ENCODE measurements around the gene DCAKD. TPM values are rescaled to one million over a fixed set of nuclear protein-coding genes. Genes with fewer than 3 reads are reported as not detected.

Gene DCAKD
- total and polyA plus RNA-seq, 2 of the 8 experiments (the other 6 are each of a cell fraction or from before 2014, with no cell fraction given): 35.6 to 52.9 TPM

DNA sequence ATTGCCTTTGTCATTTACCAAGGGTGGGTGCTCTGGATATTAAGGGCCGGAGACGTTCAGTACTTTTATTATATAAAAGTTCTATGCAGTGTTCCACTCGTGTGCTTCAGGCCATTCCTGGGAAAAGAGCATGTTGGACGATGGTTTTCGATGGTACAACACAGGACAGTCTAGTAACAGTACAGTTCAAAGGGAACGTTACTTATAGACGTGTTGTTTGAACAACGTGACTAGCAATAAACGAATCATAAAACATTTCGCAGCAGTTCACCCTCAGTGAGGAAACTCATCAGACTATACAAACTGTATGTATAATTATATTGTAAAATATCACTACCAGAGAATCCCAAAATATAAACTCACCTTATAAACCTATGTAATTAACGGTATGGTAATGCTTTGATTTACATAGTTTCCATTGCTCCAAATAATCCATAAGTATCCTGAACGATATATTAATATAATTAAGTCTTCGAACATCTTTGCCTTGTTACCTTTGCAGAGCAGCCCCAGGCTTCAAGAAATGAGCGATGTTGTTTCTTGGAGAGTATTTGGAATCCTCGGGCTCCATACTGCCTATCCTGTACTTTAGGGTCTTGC lies 10.3 kb upstream of the DCAKD start:
- peaks cover 0 to 1% of the 10 kb centered on the region in 2 experiments for H4K20me1 ChIP-seq (replicated peaks in 1 of 2; ENCODE audit: control insufficient read depth in 1 of 2, insufficient read depth in 2 of 2, low read length in 2 of 2)
- peaks cover 5% of the 10 kb centered on the region; the same call in 1 of the 2 replicates for H3K23me2 ChIP-seq (ENCODE audit: low read depth, low read length)
- peak overlapping the region; percentile 98 for H3K27ac ChIP-seq (ENCODE audit: low read depth, low read length)
- FAIRE-seq: no peak
- H3K56ac ChIP-seq (replicated peaks; ENCODE audit: insufficient read length, low read depth, low read length): no peak overlapping the region
- 18% methylated on average over 15 of the region's 15 CpGs; no CpG with 5 or more reads in 1 of the 2 experiments for WGBS, 2 experiments (ENCODE audit: extremely low coverage in 1 of 2, insufficient coverage in 1 of 2, insufficient read length in 1 of 2, insufficient replicate concordance in 2 of 2, low coverage in 1 of 2, low lambda C conversion rate in 2 of 2, missing lambda C conversion rate in 1 of 2)
- no peak overlapping the region for H3K23ac ChIP-seq (ENCODE audit: insufficient read length)
- peaks cover 12 to 50% of the 10 kb centered on the region in 2 experiments for H3K79me2 ChIP-seq (ENCODE audit: control insufficient read depth in 1 of 2, insufficient read depth in 2 of 2, low read length in 2 of 2)
- H2BK15ac ChIP-seq (ENCODE audit: low read length): no peak overlapping the region
- H2AFZ ChIP-seq (ENCODE audit: low read length): peak overlapping the region; percentile 76; the same call in 1 of the 2 replicates
- ChIA-PET CTCF (ENCODE audit: partially characterized antibody) (interaction anchor here (0.8 to 1.1 kb wide), 2 partner anchors 21 to 35 kb away, joined by 3 read pairs; no protein-coding TSS in a partner anchor), POLR2A (ENCODE audit: partially characterized antibody) (interaction anchor here (0.6 to 4.7 kb wide), 15 partner anchors 8 to 284 kb away, joined by 3 to 51 read pairs (median 6); partner anchors contain the start of genes DCAKD, HEXIM1 and HEXIM2)
- no peaks in the 10 kb centered on the region for H3K9me3 ChIP-seq (ENCODE audit: insufficient read depth in 2 of 2, low read depth in 1 of 2, low read length in 1 of 2)
- H2BK120ac ChIP-seq (replicated peaks; ENCODE audit: low read depth, low read length): peak overlapping the region; percentile 95
- no peak overlapping the region for H4K8ac ChIP-seq (ENCODE audit: extremely low read depth, insufficient read depth, low read length)
- no peak for DNase-seq (ENCODE audit: low read depth in 1 of 2, low spot score in 2 of 2)
- H3K4me2 ChIP-seq (ENCODE audit: insufficient read depth in 1 of 2, low read depth in 2 of 2, low read length in 2 of 2): peak overlapping the region; percentile 83 to 93
- H3K79me1 ChIP-seq (ENCODE audit: low read depth, low read length): peaks cover 6% of the 10 kb centered on the region
- H3K4me1 ChIP-seq (replicated peaks in 1 of 4; ENCODE audit: control insufficient read depth in 3 of 4, insufficient read depth in 4 of 4, low read length in 3 of 4): no peaks in the 10 kb centered on the region; a peak in 2 of 7 replicates
- peak overlapping the region; percentile 80 to 100 (median 96) for H3K4me3 ChIP-seq (ENCODE audit: extremely low read depth in 1 of 4, insufficient read depth in 2 of 4, low read depth in 3 of 4, low read length in 4 of 4)
- H3K27me3 ChIP-seq (replicated peaks in 1 of 4; ENCODE audit: control insufficient read depth in 3 of 4, extremely low read depth in 1 of 4, insufficient read depth in 3 of 4, low read length in 3 of 4): no peaks in the 10 kb centered on the region
- TF ChIP-seq KDM1A (IDR thresholded peaks at IDR 0.05; ENCODE audit: borderline replicate concordance, low read length) (no peak), YY1 (IDR thresholded peaks at IDR 0.05; ENCODE audit: low read depth, low read length) (no peak), SP4 (IDR thresholded peaks at IDR 0.05; ENCODE audit: low read length) (no peak), KDM5A (IDR thresholded peaks at IDR 0.05; ENCODE audit: low read length) (no peak), RFX5 (IDR thresholded peaks at IDR 0.05; ENCODE audit: borderline replicate concordance, low read depth, low read length) (no peak), SP1 (IDR thresholded peaks at IDR 0.05; ENCODE audit: low read depth, low read length) (no peak)
- TF ChIP-seq, protein P1, sequence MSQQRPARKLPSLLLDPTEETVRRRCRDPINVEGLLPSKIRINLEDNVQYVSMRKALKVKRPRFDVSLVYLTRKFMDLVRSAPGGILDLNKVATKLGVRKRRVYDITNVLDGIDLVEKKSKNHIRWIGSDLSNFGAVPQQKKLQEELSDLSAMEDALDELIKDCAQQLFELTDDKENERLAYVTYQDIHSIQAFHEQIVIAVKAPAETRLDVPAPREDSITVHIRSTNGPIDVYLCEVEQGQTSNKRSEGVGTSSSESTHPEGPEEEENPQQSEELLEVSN (IDR thresholded peaks at IDR 0.05): no peak
- TF ChIP-seq, protein P2, sequence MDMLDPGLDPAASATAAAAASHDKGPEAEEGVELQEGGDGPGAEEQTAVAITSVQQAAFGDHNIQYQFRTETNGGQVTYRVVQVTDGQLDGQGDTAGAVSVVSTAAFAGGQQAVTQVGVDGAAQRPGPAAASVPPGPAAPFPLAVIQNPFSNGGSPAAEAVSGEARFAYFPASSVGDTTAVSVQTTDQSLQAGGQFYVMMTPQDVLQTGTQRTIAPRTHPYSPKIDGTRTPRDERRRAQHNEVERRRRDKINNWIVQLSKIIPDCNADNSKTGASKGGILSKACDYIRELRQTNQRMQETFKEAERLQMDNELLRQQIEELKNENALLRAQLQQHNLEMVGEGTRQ (IDR thresholded peaks at IDR 0.05; ENCODE audit: low read length): no peak
- no peak overlapping the region for H2BK20ac ChIP-seq (ENCODE audit: low read length)
- H3K9ac ChIP-seq (replicated peaks in 1 of 4; ENCODE audit: extremely low read depth in 1 of 4, low read depth in 3 of 4, low read length in 3 of 4): peak overlapping the region; percentile 91 to 100 (median 99)
- peak overlapping the region; percentile 97 for H4K91ac ChIP-seq (replicated peaks; ENCODE audit: insufficient read length, low read length)
- peak overlapping the region; percentile 98 for H3K4ac ChIP-seq (replicated peaks; ENCODE audit: insufficient read length, low read depth, low read length)
- no peaks in the 10 kb centered on the region for H3K36me3 ChIP-seq (ENCODE audit: control insufficient read depth in 2 of 4, insufficient read depth in 4 of 4, low read length in 3 of 4)
- no peak overlapping the region for H3K18ac ChIP-seq (ENCODE audit: extremely low read depth, low read length)
- H2BK12ac ChIP-seq (ENCODE audit: low read depth, low read length): peak overlapping the region; percentile 72; the same call in 1 of the 2 replicates
- no peak overlapping the region for H3K14ac ChIP-seq (ENCODE audit: insufficient read length)
- peak overlapping the region; percentile 100 for H2BK5ac ChIP-seq (ENCODE audit: low read depth, low read length)
- H2AK5ac ChIP-seq (ENCODE audit: low read depth, low read length): no peak overlapping the region
- peak overlapping the region; percentile 75 for H4K5ac ChIP-seq (ENCODE audit: insufficient read length, low read depth, low read length)
